H1 (cell line): ENCODE measurements around the gene PRKCH. TPM values are rescaled to one million over a fixed set of nuclear protein-coding genes. Genes with fewer than 3 reads are reported as not detected.

Experiments
- CTCF ChIA-PET: fragments of 300-600 bp; sonication (Branson Sonifier 250); formaldehyde crosslinking; loops from one replicate; lab custom pipeline; 2021; ENCODE audit not compliant: partially characterized antibody; lab: Charles Lee
- POLR2A ChIA-PET: fragments of 300-600 bp; sonication (Branson Sonifier 250); formaldehyde crosslinking; loops from one replicate; lab custom pipeline; 2021; ENCODE audit warnings: inconsistent platforms; ENCODE audit not compliant: partially characterized antibody; lab: Charles Lee
- DNase-seq, 2 experiments: peaks; one replicate each; pipeline versions ENCODE4 v3.0.0 to v3.0.0-alpha.2; 2010 to 2022; ENCODE audit warnings: low spot score in 2 of 2, low read depth in 1 of 2, mixed read lengths in 1 of 2
- FAIRE-seq: peaks from 2 replicates; lab custom pipeline; 2011; peaks lifted over from hg19 to GRCh38; lab: Jason Lieb, UNC
- H2AFZ ChIP-seq: 2 replicates; pipeline ENCODE4 v1.8.1; 2012; ENCODE audit warnings: low read length, inconsistent platforms
- H2AK5ac ChIP-seq: 2 replicates; pipeline ENCODE4 v1.6.1; 2013; ENCODE audit warnings: low read depth, low read length
- H2BK120ac ChIP-seq: replicated peaks from 2 replicates; pipeline ENCODE3; 2013; ENCODE audit warnings: low read depth, low read length, inconsistent platforms
- H2BK12ac ChIP-seq: 2 replicates; pipeline ENCODE4 v1.6.1; 2013; ENCODE audit warnings: low read depth, low read length
- H2BK15ac ChIP-seq: 2 replicates; pipeline ENCODE4 v1.6.1; 2013; ENCODE audit warnings: low read length
- H2BK20ac ChIP-seq: 2 replicates; pipeline ENCODE4 v1.6.1; 2013; ENCODE audit warnings: low read length
- H2BK5ac ChIP-seq: 2 replicates; pipeline ENCODE4 v1.6.1; 2013; ENCODE audit warnings: low read depth, low read length
- H3K14ac ChIP-seq: 2 replicates; pipeline ENCODE4 v1.6.1; 2013; ENCODE audit warnings: inconsistent platforms; ENCODE audit not compliant: insufficient read length
- H3K18ac ChIP-seq: 2 replicates; pipeline ENCODE4 v1.6.1; 2013; ENCODE audit warnings: low read length; ENCODE audit errors: extremely low read depth
- H3K23ac ChIP-seq: 2 replicates; pipeline ENCODE4 v1.6.1; 2013; ENCODE audit warnings: inconsistent platforms; ENCODE audit not compliant: insufficient read length
- H3K23me2 ChIP-seq: 2 replicates; pipeline ENCODE4 v1.6.1; 2013; ENCODE audit warnings: low read depth, low read length
- H3K27ac ChIP-seq: 2 replicates; pipeline ENCODE4 v1.6.1; 2011; ENCODE audit warnings: low read depth, low read length, inconsistent platforms
- H3K27me3 ChIP-seq, 4 experiments: replicated peaks in 1 of 4; 1 replicate in 1 of 4; 2 replicates in 3 of 4; pipeline versions ENCODE4 v1.6.1 to v1.8.1; 2011 to 2013; ENCODE audit warnings: low read length in 3 of 4, mild to moderate bottlenecking in 3 of 4, inconsistent platforms in 2 of 4, mixed read lengths in 2 of 4, moderate library complexity in 1 of 4; ENCODE audit not compliant: control insufficient read depth in 3 of 4, insufficient read depth in 3 of 4; ENCODE audit errors: extremely low read depth in 1 of 4
- H3K36me3 ChIP-seq, 4 experiments: 2 replicates each; pipeline versions ENCODE4 v1.6.1 to v1.8.1; 2011 to 2013; ENCODE audit warnings: mild to moderate bottlenecking in 4 of 4, low read length in 3 of 4, moderate library complexity in 2 of 4, control low read depth in 1 of 4, inconsistent platforms in 1 of 4; ENCODE audit not compliant: insufficient read depth in 4 of 4, control insufficient read depth in 2 of 4
- H3K4ac ChIP-seq: replicated peaks from 2 replicates; pipeline ENCODE3; 2013; ENCODE audit warnings: low read length, low read depth, mixed read lengths, inconsistent platforms; ENCODE audit not compliant: insufficient read length
- H3K4me1 ChIP-seq, 4 experiments: replicated peaks in 1 of 4; 1 replicate in 1 of 4; 2 replicates in 3 of 4; pipeline versions ENCODE4 v1.6.1 to v1.8.1; 2011 to 2013; ENCODE audit warnings: low read length in 3 of 4, inconsistent platforms in 2 of 4, mixed read lengths in 1 of 4; ENCODE audit not compliant: insufficient read depth in 4 of 4, control insufficient read depth in 3 of 4
- H3K4me2 ChIP-seq, 2 experiments: 2 replicates each; pipeline versions ENCODE4 v1.6.1 to v1.8.1; 2011 to 2013; ENCODE audit warnings: low read depth in 2 of 2, low read length in 2 of 2, control low read depth in 1 of 2, inconsistent platforms in 1 of 2, mild to moderate bottlenecking in 1 of 2; ENCODE audit not compliant: insufficient read depth in 1 of 2
- H3K4me3 ChIP-seq, 4 experiments: fragments of 200-600, 300-600 bp in 1 of 4; sonication (generic), shearing (Covaris generic), sonication (Bioruptor Twin) in 1 of 4; 2 replicates each; pipeline versions ENCODE4 v1.5.1 to v1.8.1; 2011 to 2016; ENCODE audit warnings: low read length in 4 of 4, low read depth in 3 of 4, control low read depth in 2 of 4, inconsistent platforms in 2 of 4, mild to moderate bottlenecking in 2 of 4, mixed read lengths in 1 of 4, moderate library complexity in 1 of 4; ENCODE audit not compliant: insufficient read depth in 2 of 4; ENCODE audit errors: extremely low read depth in 1 of 4
- H3K56ac ChIP-seq: replicated peaks from 2 replicates; pipeline ENCODE3; 2013; ENCODE audit warnings: low read depth, mild to moderate bottlenecking, mixed read lengths, low read length, inconsistent platforms; ENCODE audit not compliant: insufficient read length
- H3K79me1 ChIP-seq: 2 replicates; pipeline ENCODE4 v1.6.1; 2013; ENCODE audit warnings: low read depth, low read length, control low read depth
- H3K79me2 ChIP-seq, 2 experiments: 2 replicates each; pipeline versions ENCODE4 v1.6.1 to v1.8.1; 2012 to 2013; ENCODE audit warnings: low read length in 2 of 2, mild to moderate bottlenecking in 2 of 2, inconsistent platforms in 1 of 2; ENCODE audit not compliant: insufficient read depth in 2 of 2, control insufficient read depth in 1 of 2
- H3K9ac ChIP-seq, 4 experiments: replicated peaks in 1 of 4; 1 replicate in 1 of 4; 2 replicates in 3 of 4; pipeline versions ENCODE4 v1.6.1 to v1.8.1; 2011 to 2013; ENCODE audit warnings: low read depth in 3 of 4, low read length in 3 of 4, control low read depth in 2 of 4, mild to moderate bottlenecking in 2 of 4, moderate library complexity in 2 of 4, inconsistent platforms in 1 of 4; ENCODE audit errors: extremely low read depth in 1 of 4
- H3K9me3 ChIP-seq, 2 experiments: 2 replicates each; pipeline versions ENCODE4 v1.6.1 to v1.8.1; 2012 to 2013; ENCODE audit warnings: mild to moderate bottlenecking in 2 of 2, moderate library complexity in 2 of 2, control low read depth in 1 of 2, inconsistent platforms in 1 of 2, low read depth in 1 of 2, low read length in 1 of 2, mixed read lengths in 1 of 2; ENCODE audit not compliant: insufficient read depth in 2 of 2
- H4K20me1 ChIP-seq, 2 experiments: replicated peaks in 1 of 2; 2 replicates each; pipeline versions ENCODE3 to v1.8.1; 2011 to 2013; ENCODE audit warnings: inconsistent platforms in 2 of 2, low read length in 2 of 2, mild to moderate bottlenecking in 1 of 2; ENCODE audit not compliant: insufficient read depth in 2 of 2, control insufficient read depth in 1 of 2
- H4K5ac ChIP-seq: 2 replicates; pipeline ENCODE4 v1.6.1; 2013; ENCODE audit warnings: low read length, low read depth, mixed read lengths, inconsistent platforms; ENCODE audit not compliant: insufficient read length
- H4K8ac ChIP-seq: 2 replicates; pipeline ENCODE4 v1.8.0; 2013; ENCODE audit warnings: mild to moderate bottlenecking, moderate library complexity, low read length, inconsistent platforms; ENCODE audit not compliant: insufficient read depth; ENCODE audit errors: extremely low read depth
- H4K91ac ChIP-seq: replicated peaks from 2 replicates; pipeline ENCODE3; 2013; ENCODE audit warnings: low read length, mixed read lengths, inconsistent platforms; ENCODE audit not compliant: insufficient read length
- CHD2 ChIP-seq: IDR thresholded peaks from 2 replicates; pipeline ENCODE4 v1.6.1; 2012; ENCODE audit warnings: low read length, improper control_type of control experiment
- NANOG ChIP-seq: IDR thresholded peaks from 2 replicates; pipeline ENCODE4 v1.6.1; 2011; ENCODE audit warnings: low read length, low read depth, mild to moderate bottlenecking, inconsistent platforms; ENCODE audit not compliant: insufficient read depth, poor library complexity, severe bottlenecking
- NRF1 ChIP-seq: IDR thresholded peaks from 2 replicates; pipeline ENCODE4 v1.6.1; 2011; ENCODE audit warnings: mild to moderate bottlenecking, low read depth, low read length, improper control_type of control experiment
- POU5F1 ChIP-seq: IDR thresholded peaks from 2 replicates; pipeline ENCODE4 v1.6.1; 2011; ENCODE audit warnings: low read depth, mild to moderate bottlenecking, low read length, moderate library complexity
- TBP ChIP-seq: IDR thresholded peaks from 2 replicates; pipeline ENCODE4 v1.6.1; 2011; ENCODE audit warnings: low read depth, low read length, improper control_type of control experiment
- TEAD4 ChIP-seq: IDR thresholded peaks from 2 replicates; pipeline ENCODE4 v1.6.1; 2012; ENCODE audit warnings: low read depth, low read length, inconsistent platforms, mixed read lengths
- YY1 ChIP-seq: IDR thresholded peaks from 2 replicates; pipeline ENCODE4 v1.6.1; 2011; ENCODE audit warnings: low read depth, mild to moderate bottlenecking, low read length
- WGBS, 2 experiments: shearing (Covaris generic) in 1 of 2; methylation state at CpG; one replicate each; pipeline versions ENCODE4 v1.1.6 to v1.1.7; 2013 to 2015; ENCODE audit warnings: low lambda C conversion rate in 2 of 2, mixed read lengths in 2 of 2, inconsistent platforms in 1 of 2, low coverage in 1 of 2, missing lambda C conversion rate in 1 of 2; ENCODE audit not compliant: insufficient replicate concordance in 2 of 2, insufficient coverage in 1 of 2, insufficient read length in 1 of 2; ENCODE audit errors: extremely low coverage in 1 of 2, missing lambda C conversion rate in 1 of 2; 5-methylcytosine and 5-hydroxymethylcytosine counted together
- polyA plus RNA-seq, 7 experiments: library from polyadenylated mRNA; depleted of rRNA in 3 of 7; stranded (reverse) in 5 of 7; unstranded in 2 of 7; fragments of >200 nt in 5 of 7; fragments of 200-250 nt in 2 of 7; gene quantifications; 1 replicate in 5 of 7; 2 replicates in 1 of 7; 4 replicates in 1 of 7; pipeline versions ENCODE4 v1.2.1 to v1.2.3, GENCODE V29; 2011 to 2013; ENCODE audit warnings: missing spikeins in 2 of 7, mixed read lengths in 2 of 7
- total RNA-seq: library from RNA; stranded (reverse); fragmentation: NEBNext Ultra II Directional; extraction: Animal tissue kit (Norgen Biotek cat#: 25700); gene quantifications from 2 replicates; pipeline ENCODE4 v1.2.1, GENCODE V29; 2021

The PRKCH gene
- total and polyA plus RNA-seq, 2 of the 8 experiments (the other 6 are each of a cell fraction or from before 2014, with no cell fraction given): 6.4 to 7.0 TPM

GRCh38 chr14:61285364-61285763, 36.0 kb upstream of the PRKCH start:
- TF ChIP-seq NANOG (no peak), YY1 (no peak), TBP (no peak), CHD2 (no peak), NRF1 (no peak), TEAD4 (no peak), POU5F1 (no peak)
- Histone ChIP-seq H3K9ac (no peak overlapping the region), H2BK120ac (no peak overlapping the region), H2BK5ac (no peak overlapping the region), H2AFZ (0 out of 2 replicates have a peak overlapping the region, but pooled peaks have one; percentile 45), H3K23ac (no peak overlapping the region), H4K8ac (no peak overlapping the region), H2AK5ac (no peak overlapping the region), H3K36me3 (no peaks in the 10 kb centered on the region), H3K56ac (no peak overlapping the region), H3K4me3 (no peak overlapping the region), H3K27me3 (peaks cover 0 to 7% (median 3%) of the 10 kb centered on the region in 4 experiments; a peak in 5 of 7 replicates), H3K79me1 (no peaks in the 10 kb centered on the region), H4K5ac (no peak overlapping the region), H3K79me2 (no peaks in the 10 kb centered on the region), H3K4ac (no peak overlapping the region), H3K4me2 (no peak overlapping the region), H3K4me1 (no peaks in the 10 kb centered on the region; a peak in 1 of 7 replicates), H3K18ac (no peak overlapping the region), H2BK12ac (no peak overlapping the region), H3K23me2 (peaks cover 5% of the 10 kb centered on the region; the same call in 1 of the 2 replicates), H3K9me3 (no peaks in the 10 kb centered on the region), H4K20me1 (peaks cover 0 to under 1% of the 10 kb centered on the region in 2 experiments), H2BK15ac (no peak overlapping the region), H3K14ac (no peak overlapping the region), H4K91ac (no peak overlapping the region), H3K27ac (no peak overlapping the region), H2BK20ac (no peak overlapping the region)
- DNase-seq (no peak), FAIRE-seq (no peak)
- ChIA-PET POLR2A (interaction anchor here (0.5 kb wide), 1 partner anchor 732 kb away, joined by 3 read pairs; no protein-coding TSS in a partner anchor), CTCF (interaction anchor here (0.5 to 7.0 kb wide), 23 partner anchors 11 to 824 kb away, joined by 3 to 52 read pairs (median 4); no protein-coding TSS in a partner anchor)
- 76% methylated on average over 4 of the region's 4 CpGs; no CpG with 5 or more reads in 1 of the 2 experiments for WGBS, 2 experiments
